GM23248 (cell line): ENCODE results near the gene SNRNP40.

Experiments
- EZH2 ChIP-seq: fragments of 200-600 bp; sonication (generic); IDR thresholded peaks from 2 replicates; pipeline ENCODE4 v1.6.1; 2018; ENCODE audit warnings: antibody characterized with exemption, mild to moderate bottlenecking; ENCODE audit not compliant: insufficient read depth, poor library complexity, severe bottlenecking
- EZH2phosphoT487 ChIP-seq: fragments of 200-600 bp; sonication (generic); IDR thresholded peaks from 2 replicates; pipeline ENCODE4 v1.6.1; 2018; ENCODE audit warnings: antibody characterized with exemption, moderate library complexity, mild to moderate bottlenecking, low read depth; ENCODE audit not compliant: insufficient read depth

- TF ChIP-seq EZH2 = peak; percentile 56
- TF ChIP-seq EZH2phosphoT487 = no peak
Measured at GRCh38 chr1:31238986-31239613, 57.5 kb downstream of the SNRNP40 start.
